Vagina (tissue), 2 donors: ENCODE results near the gene MRPL52. TPM values are rescaled to one million over a fixed set of nuclear protein-coding genes. Genes with fewer than 3 reads are reported as not detected.
"Not testable (repeated sequence)": the region's sequence is repeated elsewhere in the genome, so short reads cannot be mapped to it uniquely, and the experiment has no call there.

Experiments used
- DNase-seq, 2 donors: peaks; one replicate each; pipeline ENCODE4 v3.0.0-alpha.2; 2017; ENCODE audit errors: extremely low spot score in 2 of 2
- H3K27ac ChIP-seq: fragments of 200-600 bp; sonication (generic); one replicate; pipeline ENCODE4 v1.5.1; 2019
- H3K27me3 ChIP-seq: fragments of 200-600 bp; sonication (generic); one replicate; pipeline ENCODE4 v1.5.1; 2019
- H3K36me3 ChIP-seq, 2 donors: fragments of 200-600 bp; sonication (generic); one replicate each; pipeline ENCODE4 v1.5.1; 2017 to 2019
- H3K4me1 ChIP-seq: fragments of 200-600 bp; sonication (generic); one replicate; pipeline ENCODE4 v1.5.1; 2019
- H3K4me3 ChIP-seq, 2 donors: fragments of 200-600 bp; sonication (generic); 1 replicate in 1 of 2; 2 replicates in 1 of 2; pipeline ENCODE4 v1.5.1; 2016 to 2019
- H3K9me3 ChIP-seq: fragments of 200-600 bp; sonication (generic); one replicate; pipeline ENCODE4 v1.5.1; 2019
- POLR2A ChIP-seq, 2 donors: fragments of 450-650 bp; IDR thresholded peaks; one replicate each; pipeline ENCODE4 v1.6.1; 2017; ENCODE audit warnings: antibody characterized with exemption in 2 of 2, mild to moderate bottlenecking in 2 of 2, moderate library complexity in 2 of 2
- POLR2AphosphoS5 ChIP-seq, 2 donors: sonication (generic); formaldehyde crosslinking; IDR thresholded peaks; one replicate each; pipeline ENCODE4 v1.9.0; 2017; ENCODE audit warnings: antibody characterized with exemption in 2 of 2, mild to moderate bottlenecking in 2 of 2, low read depth in 1 of 2; ENCODE audit not compliant: insufficient read depth in 1 of 2
- intact Hi-C: fragments of 100-400 bp; cut with DNase I; formaldehyde crosslinking; loops from one replicate; pipeline ENCODE4 v1.15.1; 2023
- total RNA-seq: library from RNA; depleted of rRNA; stranded (reverse); fragments of >200 nt; gene quantifications from one replicate; pipeline ENCODE4 v1.2.3, GENCODE V29; 2016
- TF ChIP-seq, protein P1 (sequence below), 3 experiments: fragments of 450-650 bp in 2 of 3; fragments of 200-600 bp in 1 of 3; sonication (generic) in 1 of 3; IDR thresholded peaks; one replicate each; pipeline ENCODE4 v1.5.1; 2017 to 2019; ENCODE audit warnings: antibody characterized with exemption in 3 of 3, mild to moderate bottlenecking in 2 of 3, moderate library complexity in 2 of 3

The MRPL52 gene
- total RNA-seq, 1 donor from 2014 or later: 68.0 TPM

DNA sequence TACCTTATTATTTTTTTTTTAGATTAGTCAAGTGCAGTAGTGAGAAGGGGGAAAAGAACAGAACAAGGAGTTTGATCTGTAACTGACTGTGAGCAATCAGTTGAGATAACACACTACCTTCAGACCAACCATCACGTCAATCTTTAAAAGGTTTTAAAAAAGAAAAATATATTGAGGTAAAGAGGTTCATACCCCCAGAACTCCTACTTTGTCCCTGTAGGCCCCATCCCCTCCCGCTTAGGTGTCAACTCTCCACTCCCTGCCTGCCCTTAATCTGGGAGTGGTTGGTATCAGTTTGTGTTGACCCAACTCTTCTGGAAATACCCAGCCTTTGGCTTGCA is 22.9 kb downstream of the MRPL52 start:
- TF ChIP-seq POLR2AphosphoS5 (IDR thresholded peaks at IDR 0.05; ENCODE audit: insufficient read depth in 1 of 2, low read depth in 1 of 2): no peak
- TF ChIP-seq, protein P1, sequence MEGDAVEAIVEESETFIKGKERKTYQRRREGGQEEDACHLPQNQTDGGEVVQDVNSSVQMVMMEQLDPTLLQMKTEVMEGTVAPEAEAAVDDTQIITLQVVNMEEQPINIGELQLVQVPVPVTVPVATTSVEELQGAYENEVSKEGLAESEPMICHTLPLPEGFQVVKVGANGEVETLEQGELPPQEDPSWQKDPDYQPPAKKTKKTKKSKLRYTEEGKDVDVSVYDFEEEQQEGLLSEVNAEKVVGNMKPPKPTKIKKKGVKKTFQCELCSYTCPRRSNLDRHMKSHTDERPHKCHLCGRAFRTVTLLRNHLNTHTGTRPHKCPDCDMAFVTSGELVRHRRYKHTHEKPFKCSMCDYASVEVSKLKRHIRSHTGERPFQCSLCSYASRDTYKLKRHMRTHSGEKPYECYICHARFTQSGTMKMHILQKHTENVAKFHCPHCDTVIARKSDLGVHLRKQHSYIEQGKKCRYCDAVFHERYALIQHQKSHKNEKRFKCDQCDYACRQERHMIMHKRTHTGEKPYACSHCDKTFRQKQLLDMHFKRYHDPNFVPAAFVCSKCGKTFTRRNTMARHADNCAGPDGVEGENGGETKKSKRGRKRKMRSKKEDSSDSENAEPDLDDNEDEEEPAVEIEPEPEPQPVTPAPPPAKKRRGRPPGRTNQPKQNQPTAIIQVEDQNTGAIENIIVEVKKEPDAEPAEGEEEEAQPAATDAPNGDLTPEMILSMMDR (IDR thresholded peaks at IDR 0.05): no peak
- no peak for TF ChIP-seq POLR2A (IDR thresholded peaks at IDR 0.05)
- Histone ChIP-seq H3K9me3 (no peaks in the 10 kb centered on the region), H3K27me3 (no peaks in the 10 kb centered on the region), H3K4me3 (no peak overlapping the region), H3K4me1 (peaks cover 58% of the 10 kb centered on the region), H3K36me3 (no peaks in the 10 kb centered on the region), H3K27ac (peak overlapping the region; percentile 96)
- intact Hi-C loops: loop anchor here (10.0 kb wide), 1 partner anchor 298 kb away; no protein-coding TSS in a partner anchor
- DNase-seq: no peak

DNA sequence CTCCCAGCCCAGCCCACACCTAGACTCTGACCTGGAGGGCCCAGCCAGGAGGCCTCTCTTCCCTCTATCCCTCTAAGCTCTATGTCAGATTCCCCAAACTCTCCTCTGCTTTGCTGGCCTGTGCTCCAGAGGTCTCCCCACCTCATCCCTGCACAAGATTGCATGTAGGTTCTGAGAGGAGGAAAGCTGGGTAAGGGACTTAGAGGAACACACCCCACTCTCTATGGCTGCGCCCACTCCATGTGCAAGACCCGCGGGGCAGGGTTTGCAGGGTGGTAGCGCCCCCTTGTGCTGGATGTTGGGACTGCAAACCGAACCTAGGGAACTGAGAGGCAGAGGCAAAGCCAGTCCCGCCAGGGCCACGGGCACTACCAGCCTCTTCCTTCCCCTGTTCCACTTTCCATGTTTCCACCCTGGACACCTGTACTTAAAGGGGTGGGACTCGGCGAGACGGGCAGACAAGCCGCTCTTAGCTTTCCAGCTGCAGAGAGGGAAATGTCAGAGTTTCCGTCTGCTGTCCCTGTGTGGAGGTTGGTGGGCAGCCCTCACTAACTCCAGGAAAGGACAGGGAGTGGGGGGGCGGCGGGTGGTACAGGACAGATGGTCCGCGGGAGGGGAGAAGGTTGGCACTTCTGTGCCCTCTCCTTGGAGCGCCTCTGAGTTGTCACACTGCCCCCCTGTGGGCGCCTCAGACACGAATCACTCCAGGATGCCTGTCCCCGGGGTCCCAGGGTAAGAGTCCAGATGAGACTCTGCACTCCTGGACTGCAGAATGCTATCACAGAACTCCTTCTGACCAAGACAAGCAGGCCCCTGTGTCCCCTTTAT is 23.5 kb downstream of the MRPL52 start:
- TF ChIP-seq POLR2A (IDR thresholded peaks at IDR 0.05) (no peak), POLR2AphosphoS5 (IDR thresholded peaks at IDR 0.05; ENCODE audit: insufficient read depth in 1 of 2, low read depth in 1 of 2) (peak; percentile 36 to 60)
- TF ChIP-seq, protein P1 (IDR thresholded peaks at IDR 0.05): peak; percentile 93 to 98 (median 96)
- no peaks in the 10 kb centered on the region for H3K9me3 ChIP-seq
- peak overlapping the region; percentile 96 for H3K27ac ChIP-seq
- H3K4me1 ChIP-seq: peaks cover 52% of the 10 kb centered on the region
- no peaks in the 10 kb centered on the region for H3K27me3 ChIP-seq
- DNase-seq: no peak
- no peaks in the 10 kb centered on the region for H3K36me3 ChIP-seq
- peak overlapping the region; percentile 35 to 40 for H3K4me3 ChIP-seq
- intact Hi-C loops: loop anchor here (1.0 to 10.0 kb wide), 2 partner anchors 30 to 298 kb away; no protein-coding TSS in a partner anchor

DNA sequence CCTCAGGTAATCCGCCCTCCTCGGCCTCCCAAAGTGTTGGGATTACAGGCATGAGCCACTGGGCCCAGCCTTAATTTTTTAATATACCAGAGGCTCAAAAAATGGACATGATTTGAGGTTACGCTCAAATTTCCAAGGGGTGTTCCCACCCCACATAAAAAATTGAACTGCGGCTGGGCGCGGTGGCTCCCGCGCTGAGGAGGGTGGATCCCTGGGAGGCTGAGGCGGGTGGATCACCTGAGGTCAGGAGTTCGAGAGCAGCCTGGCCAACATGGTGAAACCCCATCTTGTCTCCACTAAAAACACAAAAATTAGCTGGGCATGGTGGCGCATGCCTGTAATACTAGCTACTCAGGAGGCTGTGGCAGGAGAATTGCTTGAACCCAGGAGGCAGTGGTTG is 24.6 kb downstream of the MRPL52 start:
- not testable (repeated sequence) for H3K36me3 ChIP-seq, H3K9me3 ChIP-seq, H3K27ac ChIP-seq, H3K4me3 ChIP-seq, DNase-seq, H3K27me3 ChIP-seq
- intact Hi-C loops: loop anchor here (10.0 kb wide), 1 partner anchor 299 kb away; no protein-coding TSS in a partner anchor
- H3K4me1 ChIP-seq: peaks cover 41% of the 10 kb centered on the region

DNA sequence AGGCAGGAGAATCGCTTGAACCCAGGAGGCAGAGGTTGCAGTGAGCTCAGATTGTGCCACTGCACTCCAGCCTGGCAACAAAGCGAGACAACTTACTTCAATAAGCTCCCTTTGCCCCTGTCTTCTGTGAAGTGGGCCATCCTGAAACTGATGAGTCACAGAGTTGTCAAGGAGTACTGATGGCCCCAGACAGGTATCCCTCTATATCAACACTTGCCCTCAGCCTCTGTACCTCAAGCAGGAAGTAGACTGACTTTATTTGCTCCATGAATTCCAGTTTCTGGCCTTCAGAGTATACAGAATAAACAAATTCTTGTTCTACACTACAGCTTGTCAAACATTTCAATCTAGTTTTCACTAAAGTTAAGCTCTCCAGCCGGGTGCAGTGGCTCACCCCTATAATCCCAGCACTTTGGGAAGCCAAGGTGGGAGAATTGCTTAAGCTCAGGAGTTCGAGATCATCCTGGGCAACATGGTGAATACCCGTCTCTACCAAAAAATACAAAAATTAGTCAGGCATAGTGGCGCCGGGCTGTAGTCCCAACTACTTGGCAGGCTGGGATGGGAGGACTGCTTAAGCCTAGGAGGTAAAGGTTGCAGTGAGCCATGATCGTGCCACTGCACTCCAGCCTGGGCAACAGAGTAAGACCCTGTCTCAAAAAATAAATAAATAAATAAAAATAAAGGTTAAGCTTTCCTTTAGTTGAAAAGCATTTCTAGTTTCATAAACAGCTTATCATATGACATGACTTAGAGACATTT is 25.5 kb downstream of the MRPL52 start:
- Histone ChIP-seq H3K4me1 (peaks cover 33% of the 10 kb centered on the region), H3K36me3 (no peaks in the 10 kb centered on the region), H3K27ac (no peak overlapping the region), H3K4me3 (no peak overlapping the region), H3K27me3 (no peaks in the 10 kb centered on the region), H3K9me3 (no peaks in the 10 kb centered on the region)
- no peak for TF ChIP-seq POLR2A (IDR thresholded peaks at IDR 0.05)
- no peak for TF ChIP-seq POLR2AphosphoS5 (IDR thresholded peaks at IDR 0.05; ENCODE audit: insufficient read depth in 1 of 2, low read depth in 1 of 2)
- TF ChIP-seq, protein P1 (IDR thresholded peaks at IDR 0.05): no peak
- intact Hi-C loops: loop anchor here (10.0 kb wide), 1 partner anchor 300 kb away; no protein-coding TSS in a partner anchor
- no peak for DNase-seq

DNA sequence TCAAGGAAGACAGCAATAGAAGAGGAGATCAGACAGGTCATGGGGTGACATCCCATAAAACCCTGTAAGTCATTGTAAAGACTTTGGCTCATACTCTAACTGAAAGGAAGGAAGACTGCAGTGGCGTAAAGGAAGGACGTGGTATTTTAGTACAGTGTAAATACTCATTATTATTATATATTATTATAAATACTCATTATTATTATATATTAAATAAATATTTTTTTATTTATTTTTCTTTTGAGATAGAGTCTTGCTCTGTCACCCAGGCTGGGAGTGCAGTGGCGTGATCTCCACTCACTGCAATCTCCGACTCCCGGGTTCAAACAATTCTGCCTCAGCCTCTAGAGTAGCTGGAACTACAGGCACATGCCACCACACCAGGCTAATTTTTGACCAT is 26.7 kb downstream of the MRPL52 start:
- no peak overlapping the region for H3K4me3 ChIP-seq
- H3K9me3 ChIP-seq: no peaks in the 10 kb centered on the region
- peaks cover 20% of the 10 kb centered on the region for H3K4me1 ChIP-seq
- no peaks in the 10 kb centered on the region for H3K36me3 ChIP-seq
- no peak overlapping the region for H3K27ac ChIP-seq
- H3K27me3 ChIP-seq: no peaks in the 10 kb centered on the region
- no peak for DNase-seq
- intact Hi-C loops: loop anchor here (10.0 kb wide), 1 partner anchor 302 kb away; no protein-coding TSS in a partner anchor
- TF ChIP-seq, protein P1 (IDR thresholded peaks at IDR 0.05): no peak
- no peak for TF ChIP-seq POLR2AphosphoS5 (IDR thresholded peaks at IDR 0.05; ENCODE audit: insufficient read depth in 1 of 2, low read depth in 1 of 2)
- no peak for TF ChIP-seq POLR2A (IDR thresholded peaks at IDR 0.05)

DNA sequence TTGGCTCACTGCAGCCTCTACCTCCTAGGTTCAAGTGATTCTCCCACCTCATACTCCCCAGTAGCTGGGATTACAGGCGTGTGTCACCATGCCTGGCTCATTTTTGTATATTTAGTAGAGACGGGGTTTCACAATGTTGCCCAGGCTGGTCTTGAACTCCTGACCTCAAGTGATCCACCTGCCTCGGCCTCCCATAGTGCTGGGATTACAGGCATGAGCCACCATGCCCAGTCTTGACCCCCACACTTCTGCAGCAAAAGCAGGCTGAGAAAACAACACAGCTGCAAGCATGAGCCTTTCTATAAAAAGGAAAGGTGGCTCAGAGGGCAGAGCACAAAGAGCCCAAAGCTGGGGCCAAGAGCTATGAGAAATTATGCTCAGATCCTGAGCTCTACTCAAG is 30.7 kb downstream of the MRPL52 start:
- DNase-seq, H3K27ac ChIP-seq, H3K9me3 ChIP-seq, H3K27me3 ChIP-seq, H3K36me3 ChIP-seq, H3K4me1 ChIP-seq, intact Hi-C loops, H3K4me3 ChIP-seq: not testable (repeated sequence)
